ENCODE results near the gene CDC45.

CDC45 gene

GRCh38 chr22:19516378-19517170 is 36.9 kb downstream of the CDC45 start:
- DNase-seq (ENCODE audit: low read depth): no peak

- DNase-seq (ENCODE audit: low read depth): no peak
Measured at GRCh38 chr22:19517171-19517500, 37.4 kb downstream of the CDC45 start.

- DNase-seq (ENCODE audit: low read depth): no peak
Measured at GRCh38 chr22:19517919-19518611, 38.3 kb downstream of the CDC45 start.

GRCh38 chr22:19518635-19519034 is 38.9 kb downstream of the CDC45 start:
- DNase-seq (ENCODE audit: low read depth): no peak

GRCh38 chr22:19519041-19519926 is 39.6 kb downstream of the CDC45 start:
- DNase-seq (ENCODE audit: low read depth): no peak

- DNase-seq (ENCODE audit: low read depth): no peak
Measured at GRCh38 chr22:19520007-19520406, 40.3 kb downstream of the CDC45 start.

GRCh38 chr22:19520566-19521305 is 41.0 kb downstream of the CDC45 start:
- no peak for DNase-seq (ENCODE audit: low read depth)

GRCh38 chr22:19522190-19522880 is 42.6 kb downstream of the CDC45 start:
- DNase-seq (ENCODE audit: low read depth): no peak

GRCh38 chr22:19522881-19523239 is 43.1 kb downstream of the CDC45 start:
- DNase-seq (ENCODE audit: low read depth): no peak

- no peak for DNase-seq (ENCODE audit: low read depth)
Measured at GRCh38 chr22:19523240-19524169, 43.8 kb downstream of the CDC45 start.

- DNase-seq (ENCODE audit: low read depth): no peak
Measured at GRCh38 chr22:19524170-19525115, 44.7 kb downstream of the CDC45 start, which contains the start of gene CLDN5. Gene CLDN5 (minus strand): TSS chr22:19524410. CDS start chr22:19524255, 155 bp downstream.

- no peak for DNase-seq (ENCODE audit: low read depth)
Measured at GRCh38 chr22:19525116-19525660, 45.5 kb downstream of the CDC45 start.

- DNase-seq (ENCODE audit: low read depth): no peak
Measured at GRCh38 chr22:19525666-19526065, 45.9 kb downstream of the CDC45 start.

- DNase-seq (ENCODE audit: low read depth): no peak
Measured at GRCh38 chr22:19526076-19526701, 46.5 kb downstream of the CDC45 start.

- no peak for DNase-seq (ENCODE audit: low read depth)
Measured at GRCh38 chr22:19526702-19527111, 47.0 kb downstream of the CDC45 start.

GRCh38 chr22:19527321-19527721 is 47.6 kb downstream of the CDC45 start:
- no peak for DNase-seq (ENCODE audit: low read depth)

GRCh38 chr22:19527861-19528417 is 48.2 kb downstream of the CDC45 start:
- DNase-seq (ENCODE audit: low read depth): no peak

GRCh38 chr22:19529811-19530210 is 50.1 kb downstream of the CDC45 start:
- no peak for DNase-seq (ENCODE audit: low read depth)
